Keratinocyte (primary cell): ENCODE results near the gene ZMYM1.

Experiments
- EZH2 ChIP-seq: IDR thresholded peaks from one replicate; pipeline ENCODE4 v1.6.1; 2012; ENCODE audit warnings: inconsistent platforms, mild to moderate bottlenecking, low read length, moderate library complexity
- TF ChIP-seq, protein P1 (sequence below), 3 experiments: IDR thresholded peaks in 1 of 3; conservative IDR thresholded peaks in 1 of 3; optimal IDR thresholded peaks in 1 of 3; 2 replicates in 2 of 3; 3 replicates in 1 of 3; pipeline versions ENCODE3 to v1.5.1; 2011; ENCODE audit warnings: low read length in 3 of 3, mild to moderate bottlenecking in 3 of 3, moderate library complexity in 2 of 3, control low read depth in 1 of 3, inconsistent platforms in 1 of 3; ENCODE audit not compliant: insufficient read depth in 2 of 3; ENCODE audit errors: extremely low read depth in 1 of 3

GRCh38 chr1:35064265-35064664 is 14.9 kb upstream of the ZMYM1 start:
- TF ChIP-seq, protein P1, sequence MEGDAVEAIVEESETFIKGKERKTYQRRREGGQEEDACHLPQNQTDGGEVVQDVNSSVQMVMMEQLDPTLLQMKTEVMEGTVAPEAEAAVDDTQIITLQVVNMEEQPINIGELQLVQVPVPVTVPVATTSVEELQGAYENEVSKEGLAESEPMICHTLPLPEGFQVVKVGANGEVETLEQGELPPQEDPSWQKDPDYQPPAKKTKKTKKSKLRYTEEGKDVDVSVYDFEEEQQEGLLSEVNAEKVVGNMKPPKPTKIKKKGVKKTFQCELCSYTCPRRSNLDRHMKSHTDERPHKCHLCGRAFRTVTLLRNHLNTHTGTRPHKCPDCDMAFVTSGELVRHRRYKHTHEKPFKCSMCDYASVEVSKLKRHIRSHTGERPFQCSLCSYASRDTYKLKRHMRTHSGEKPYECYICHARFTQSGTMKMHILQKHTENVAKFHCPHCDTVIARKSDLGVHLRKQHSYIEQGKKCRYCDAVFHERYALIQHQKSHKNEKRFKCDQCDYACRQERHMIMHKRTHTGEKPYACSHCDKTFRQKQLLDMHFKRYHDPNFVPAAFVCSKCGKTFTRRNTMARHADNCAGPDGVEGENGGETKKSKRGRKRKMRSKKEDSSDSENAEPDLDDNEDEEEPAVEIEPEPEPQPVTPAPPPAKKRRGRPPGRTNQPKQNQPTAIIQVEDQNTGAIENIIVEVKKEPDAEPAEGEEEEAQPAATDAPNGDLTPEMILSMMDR (optimal IDR thresholded peaks at IDR 0.05 in 1 of 3, IDR thresholded peaks at IDR 0.05 in 1 of 3, conservative IDR thresholded peaks at IDR 0.05 in 1 of 3; ENCODE audit: extremely low read depth in 1 of 3, insufficient read depth in 2 of 3, low read length in 3 of 3), result no peak
- TF ChIP-seq EZH2, result no peak
